ENCODE results near the gene TLCD3A. TPM values are rescaled to one million over a fixed set of nuclear protein-coding genes. Genes with fewer than 3 reads are reported as not detected.
"Not testable (repeated sequence)": the region's sequence is repeated elsewhere in the genome, so short reads cannot be mapped to it uniquely, and the experiment has no call there.

Gene TLCD3A
- total RNA-seq, 1 experiment from 2014 or later = 21.6 TPM

- no peak for TF ChIP-seq MLX (CRISPR knock-in tag; IDR thresholded peaks at IDR 0.05)
These were observed 38.4 kb upstream of the TLCD3A start (continued) for GRCh38 chr17:693791-694638.

GRCh38 chr17:696369-696768 is 36.0 kb upstream of the TLCD3A start:
- no peak for TF ChIP-seq KAT7 (CRISPR knock-in tag; IDR thresholded peaks at IDR 0.05; ENCODE audit: borderline replicate concordance)
- TF ChIP-seq USF1 (CRISPR knock-in tag; IDR thresholded peaks at IDR 0.05) = no peak
- TF ChIP-seq ATF2 (CRISPR knock-in tag; IDR thresholded peaks at IDR 0.05; ENCODE audit: borderline replicate concordance, low read depth) = no peak
- Mint-ChIP-seq H3K36me3 (peaks cover 18% of the 10 kb centered on the region), H3K27ac (no peak overlapping the region), H3K27me3 (ENCODE audit: low read depth) (no peaks in the 10 kb centered on the region), H3K4me3 (no peak overlapping the region), H3K4me1 (0 out of 2 replicates have a peak, but pooled peaks cover 4% of the 10 kb centered on the region), H3K9me3 (no peaks in the 10 kb centered on the region)
- ATAC-seq (no peak), DNase-seq (ENCODE audit: low spot score) (no peak)
- POLR2A ChIA-PET = no interaction called here
- CTCF ChIA-PET = interaction anchor here (1.0 kb wide), 1 partner anchor 284 kb away, joined by 3 read pairs; no protein-coding TSS in a partner anchor

GRCh38 chr17:697682-698081 is 34.7 kb upstream of the TLCD3A start:
- POLR2A ChIA-PET = no interaction called here
- ATAC-seq = no peak
- TF ChIP-seq HMGXB4 (CRISPR knock-in tag; IDR thresholded peaks at IDR 0.05) (no peak), NFYB (CRISPR knock-in tag; conservative IDR thresholded peaks at IDR 0.05; ENCODE audit: low read depth) (no peak), MXD4 (CRISPR knock-in tag; IDR thresholded peaks at IDR 0.05; ENCODE audit: borderline replicate concordance) (no peak)
- no peak for DNase-seq (ENCODE audit: low spot score)
- Mint-ChIP-seq H3K36me3 (peaks cover 18% of the 10 kb centered on the region), H3K4me1 (0 out of 2 replicates have a peak, but pooled peaks cover 4% of the 10 kb centered on the region), H3K27ac (no peak overlapping the region), H3K4me3 (no peak overlapping the region), H3K9me3 (no peaks in the 10 kb centered on the region), H3K27me3 (ENCODE audit: low read depth) (no peaks in the 10 kb centered on the region)
- CTCF ChIA-PET = interaction anchor here (1.0 to 5.6 kb wide), 3 partner anchors 55 to 299 kb away, joined by 4 to 68 read pairs (median 7); partner anchors contain the start of genes GEMIN4 and TIMM22

- POLR2A ChIA-PET; H3K4me1 Mint-ChIP-seq; H3K27me3 Mint-ChIP-seq (ENCODE audit: low read depth); DNase-seq (ENCODE audit: low spot score); H3K9me3 Mint-ChIP-seq; H3K27ac Mint-ChIP-seq; H3K4me3 Mint-ChIP-seq; ATAC-seq: not testable (repeated sequence)
- H3K36me3 Mint-ChIP-seq = peaks cover 18% of the 10 kb centered on the region
- CTCF ChIA-PET = interaction anchor here (1.0 to 5.6 kb wide), 4 partner anchors 55 to 548 kb away, joined by 3 to 68 read pairs (median 6); partner anchors contain the start of genes GEMIN4 and TIMM22
These were observed 34.3 kb upstream of the TLCD3A start for GRCh38 chr17:698096-698495.

GRCh38 chr17:699345-699744 is 33.1 kb upstream of the TLCD3A start:
- POLR2A ChIA-PET = interaction anchor here (0.6 kb wide), 1 partner anchor 407 kb away, joined by 3 read pairs; no protein-coding TSS in a partner anchor
- Mint-ChIP-seq H3K36me3 (peaks cover 18% of the 10 kb centered on the region), H3K27me3 (ENCODE audit: low read depth) (no peaks in the 10 kb centered on the region), H3K4me1 (no peaks in the 10 kb centered on the region), H3K4me3 (no peak overlapping the region), H3K9me3 (no peaks in the 10 kb centered on the region), H3K27ac (no peak overlapping the region)
- ATAC-seq (no peak), DNase-seq (ENCODE audit: low spot score) (no peak)
- CTCF ChIA-PET = interaction anchor here (1.1 to 5.6 kb wide), 7 partner anchors 8 to 550 kb away, joined by 3 to 68 read pairs (median 4); partner anchors contain the start of gene VPS53
- TF ChIP-seq SMAD4 (CRISPR knock-in tag; IDR thresholded peaks at IDR 0.05) = no peak
- TF ChIP-seq MYBL2 (CRISPR knock-in tag; IDR thresholded peaks at IDR 0.05) = no peak
- TF ChIP-seq CREB1 (CRISPR knock-in tag; IDR thresholded peaks at IDR 0.05) = no peak
- no peak for TF ChIP-seq ZNF138 (CRISPR knock-in tag; conservative IDR thresholded peaks at IDR 0.05)
- TF ChIP-seq ZNF396 (CRISPR knock-in tag; IDR thresholded peaks at IDR 0.05; ENCODE audit: borderline replicate concordance) = no peak
- no peak for TF ChIP-seq GTF2I (CRISPR knock-in tag; conservative IDR thresholded peaks at IDR 0.05)
- no peak for TF ChIP-seq HMGXB4 (CRISPR knock-in tag; IDR thresholded peaks at IDR 0.05)
- TF ChIP-seq GABPB1 (CRISPR knock-in tag; IDR thresholded peaks at IDR 0.05) = no peak
- TF ChIP-seq ELF4 (CRISPR knock-in tag; IDR thresholded peaks at IDR 0.05; ENCODE audit: low read depth) = no peak
- no peak for TF ChIP-seq NFE2L1 (CRISPR knock-in tag; IDR thresholded peaks at IDR 0.05)
- TF ChIP-seq CDX4 (CRISPR knock-in tag; IDR thresholded peaks at IDR 0.05; ENCODE audit: borderline replicate concordance) = no peak

Data from WTC11 (cell line).